Measurements from ENCODE around the gene NCAM1. TPM values are rescaled to one million over a fixed set of nuclear protein-coding genes. Genes with fewer than 3 reads are reported as not detected.

NCAM1 gene
- polyA plus RNA-seq, 1 donor (not counting 4 experiments of a cell fraction or from before 2014, with no cell fraction given): 0.04 TPM

DNA sequence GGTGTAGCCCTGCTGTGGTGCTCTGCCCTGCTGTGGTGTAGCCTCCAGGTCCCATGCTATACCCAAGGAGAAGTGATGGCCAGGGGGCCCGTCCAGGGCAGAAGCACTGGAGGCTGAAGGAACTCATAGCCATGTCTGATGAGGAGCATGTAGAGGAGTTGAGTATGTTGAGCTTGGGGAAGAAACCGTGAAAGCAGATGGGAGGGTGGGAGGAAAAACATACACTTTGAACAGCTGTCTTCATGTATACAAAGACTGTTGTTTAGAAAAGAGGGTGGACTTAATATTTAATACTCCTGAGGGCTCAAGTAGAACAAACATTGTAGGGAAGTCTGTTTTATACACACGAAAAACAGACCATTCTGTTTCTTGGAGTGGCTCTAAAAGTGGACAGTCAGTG, 326.6 kb downstream of the NCAM1 start:
- dilution Hi-C loops (cut with MboI; ENCODE audit: extremely low pct_ligation_motif_present, low sequenced_read_pairs): no loop called here
- Histone ChIP-seq H3K4me2 (ENCODE audit: control insufficient read depth, extremely low read depth, insufficient read depth, low read depth, low read length) (no peak overlapping the region), H3K4me3 (ENCODE audit: control insufficient read depth in 2 of 3, extremely low read depth in 1 of 3, insufficient read depth in 2 of 3, low read depth in 1 of 3, low read length in 3 of 3) (no peak overlapping the region), H4K20me1 (ENCODE audit: control insufficient read depth, extremely low read depth, insufficient read depth, low read length) (no peaks in the 10 kb centered on the region), H3K9me1 (ENCODE audit: control insufficient read depth, extremely low read depth, insufficient read depth, low read length) (no peaks in the 10 kb centered on the region), H3K27me3 (ENCODE audit: control insufficient read depth, extremely low read depth, insufficient read depth, low read length) (peaks cover 3% of the 10 kb centered on the region), H3K36me3 (ENCODE audit: control insufficient read depth in 2 of 2, extremely low read depth in 1 of 2, insufficient read depth in 2 of 2, low read length in 2 of 2) (no peaks in the 10 kb centered on the region), H3K79me2 (ENCODE audit: control insufficient read depth, insufficient read depth, low read length) (no peaks in the 10 kb centered on the region), H3K27ac (ENCODE audit: control insufficient read depth, insufficient read depth, low read length) (no peak overlapping the region), H3K4me1 (ENCODE audit: control insufficient read depth, extremely low read depth, insufficient read depth, low read length) (no peaks in the 10 kb centered on the region), H3K9ac (ENCODE audit: control insufficient read depth, extremely low read depth, insufficient read depth, low read length) (no peak overlapping the region), H2AFZ (ENCODE audit: control insufficient read depth, low read length) (no peak overlapping the region), H3K9me3 (ENCODE audit: control insufficient read depth, low read depth, low read length) (no peaks in the 10 kb centered on the region)
- DNase-seq (ENCODE audit: low read depth, low spot score): no peak
- no peak for TF ChIP-seq EZH2 (IDR thresholded peaks at IDR 0.05; ENCODE audit: low read length)
- TF ChIP-seq, protein P1, sequence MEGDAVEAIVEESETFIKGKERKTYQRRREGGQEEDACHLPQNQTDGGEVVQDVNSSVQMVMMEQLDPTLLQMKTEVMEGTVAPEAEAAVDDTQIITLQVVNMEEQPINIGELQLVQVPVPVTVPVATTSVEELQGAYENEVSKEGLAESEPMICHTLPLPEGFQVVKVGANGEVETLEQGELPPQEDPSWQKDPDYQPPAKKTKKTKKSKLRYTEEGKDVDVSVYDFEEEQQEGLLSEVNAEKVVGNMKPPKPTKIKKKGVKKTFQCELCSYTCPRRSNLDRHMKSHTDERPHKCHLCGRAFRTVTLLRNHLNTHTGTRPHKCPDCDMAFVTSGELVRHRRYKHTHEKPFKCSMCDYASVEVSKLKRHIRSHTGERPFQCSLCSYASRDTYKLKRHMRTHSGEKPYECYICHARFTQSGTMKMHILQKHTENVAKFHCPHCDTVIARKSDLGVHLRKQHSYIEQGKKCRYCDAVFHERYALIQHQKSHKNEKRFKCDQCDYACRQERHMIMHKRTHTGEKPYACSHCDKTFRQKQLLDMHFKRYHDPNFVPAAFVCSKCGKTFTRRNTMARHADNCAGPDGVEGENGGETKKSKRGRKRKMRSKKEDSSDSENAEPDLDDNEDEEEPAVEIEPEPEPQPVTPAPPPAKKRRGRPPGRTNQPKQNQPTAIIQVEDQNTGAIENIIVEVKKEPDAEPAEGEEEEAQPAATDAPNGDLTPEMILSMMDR (optimal IDR thresholded peaks at IDR 0.05 in 1 of 3, IDR thresholded peaks at IDR 0.05 in 1 of 3, conservative IDR thresholded peaks at IDR 0.05 in 1 of 3; ENCODE audit: extremely low read depth in 1 of 3, insufficient read depth in 2 of 3, low read length in 3 of 3): no peak
- FAIRE-seq: no peak

DNA sequence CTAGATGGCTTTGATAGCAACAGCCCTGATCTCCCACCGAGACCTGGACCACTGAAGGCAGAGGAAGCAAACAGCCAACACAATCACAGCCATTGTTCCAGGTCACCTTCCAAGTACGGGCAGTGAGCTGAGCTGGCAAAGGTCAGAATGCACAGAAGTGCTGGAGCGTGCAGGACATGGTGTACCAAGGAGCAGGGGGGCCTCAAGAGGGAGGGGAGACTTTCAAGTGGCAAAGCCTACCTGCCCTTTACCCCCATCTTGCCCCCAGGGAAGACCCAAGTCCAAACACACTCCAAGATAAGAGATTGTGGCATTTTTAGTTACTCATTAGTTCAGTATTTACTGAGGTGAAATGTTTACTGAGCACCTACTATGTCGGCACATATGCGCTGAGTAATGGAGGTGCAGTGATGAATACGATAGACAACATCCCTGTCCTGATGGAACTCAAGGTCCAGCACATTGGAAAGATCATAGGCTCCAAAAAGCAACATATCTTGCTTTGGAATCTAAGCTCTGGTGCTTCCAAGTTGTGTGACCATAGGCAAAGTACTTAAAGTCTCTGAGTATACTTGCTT, 327.2 kb downstream of the NCAM1 start:
- Histone ChIP-seq H2AFZ (ENCODE audit: control insufficient read depth, low read length) (no peak overlapping the region), H3K9me3 (ENCODE audit: control insufficient read depth, low read depth, low read length) (no peaks in the 10 kb centered on the region), H3K4me1 (ENCODE audit: control insufficient read depth, extremely low read depth, insufficient read depth, low read length) (no peaks in the 10 kb centered on the region), H3K9ac (ENCODE audit: control insufficient read depth, extremely low read depth, insufficient read depth, low read length) (no peak overlapping the region), H4K20me1 (ENCODE audit: control insufficient read depth, extremely low read depth, insufficient read depth, low read length) (no peaks in the 10 kb centered on the region), H3K4me2 (ENCODE audit: control insufficient read depth, extremely low read depth, insufficient read depth, low read depth, low read length) (no peak overlapping the region), H3K36me3 (ENCODE audit: control insufficient read depth in 2 of 2, extremely low read depth in 1 of 2, insufficient read depth in 2 of 2, low read length in 2 of 2) (no peaks in the 10 kb centered on the region), H3K4me3 (ENCODE audit: control insufficient read depth in 2 of 3, extremely low read depth in 1 of 3, insufficient read depth in 2 of 3, low read depth in 1 of 3, low read length in 3 of 3) (no peak overlapping the region), H3K9me1 (ENCODE audit: control insufficient read depth, extremely low read depth, insufficient read depth, low read length) (no peaks in the 10 kb centered on the region), H3K27me3 (ENCODE audit: control insufficient read depth, extremely low read depth, insufficient read depth, low read length) (peaks cover 3% of the 10 kb centered on the region), H3K27ac (ENCODE audit: control insufficient read depth, insufficient read depth, low read length) (no peak overlapping the region), H3K79me2 (ENCODE audit: control insufficient read depth, insufficient read depth, low read length) (no peaks in the 10 kb centered on the region)
- FAIRE-seq: no peak
- TF ChIP-seq EZH2 (IDR thresholded peaks at IDR 0.05; ENCODE audit: low read length): no peak
- TF ChIP-seq, protein P1 (optimal IDR thresholded peaks at IDR 0.05 in 1 of 3, IDR thresholded peaks at IDR 0.05 in 1 of 3, conservative IDR thresholded peaks at IDR 0.05 in 1 of 3; ENCODE audit: extremely low read depth in 1 of 3, insufficient read depth in 2 of 3, low read length in 3 of 3): no peak
- dilution Hi-C loops (cut with MboI; ENCODE audit: extremely low pct_ligation_motif_present, low sequenced_read_pairs): no loop called here
- DNase-seq (ENCODE audit: low read depth, low spot score): no peak
